HG03378 (cell line): ENCODE results near the gene DPP6.

ENCODE experiments used
- ATAC-seq: cut with Tn5 transposase; IDR thresholded peaks from one replicate; pipeline ENCODE4 v1.9.1; 2021; ENCODE audit warnings: mild to moderate bottlenecking, moderate library complexity; ENCODE audit not compliant: unreplicated experiment

The DPP6 gene

DNA sequence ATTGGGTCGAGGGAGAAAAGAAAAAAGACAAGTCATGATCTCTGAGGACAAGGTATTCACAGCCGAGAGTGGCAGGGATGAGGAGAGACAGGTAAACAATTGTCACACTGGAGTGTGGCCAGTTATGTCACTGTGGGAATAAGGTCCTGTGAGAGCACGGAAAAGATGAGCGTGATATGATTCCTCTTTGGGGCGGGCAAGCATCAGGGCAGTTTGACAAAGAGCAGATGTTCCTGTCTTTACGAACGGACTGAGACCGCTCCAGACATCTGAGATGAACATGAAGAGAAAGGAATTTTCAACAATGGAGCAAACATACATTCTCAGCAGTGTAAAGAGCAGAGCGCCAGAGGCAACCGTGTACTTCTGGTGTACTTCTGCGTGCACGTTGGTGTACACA lies 278.1 kb downstream of the DPP6 start:
- ATAC-seq, result no peak

GRCh38 chr7:154332811-154333580 lies 280.8 kb downstream of the DPP6 start:
- ATAC-seq, result no peak

GRCh38 chr7:154336295-154336694 lies 284.1 kb downstream of the DPP6 start:
- ATAC-seq, result no peak

- no peak for ATAC-seq
These were observed 286.7 kb downstream of the DPP6 start for GRCh38 chr7:154338701-154339506.

GRCh38 chr7:154342971-154343633 lies 290.9 kb downstream of the DPP6 start:
- ATAC-seq, result no peak

DNA sequence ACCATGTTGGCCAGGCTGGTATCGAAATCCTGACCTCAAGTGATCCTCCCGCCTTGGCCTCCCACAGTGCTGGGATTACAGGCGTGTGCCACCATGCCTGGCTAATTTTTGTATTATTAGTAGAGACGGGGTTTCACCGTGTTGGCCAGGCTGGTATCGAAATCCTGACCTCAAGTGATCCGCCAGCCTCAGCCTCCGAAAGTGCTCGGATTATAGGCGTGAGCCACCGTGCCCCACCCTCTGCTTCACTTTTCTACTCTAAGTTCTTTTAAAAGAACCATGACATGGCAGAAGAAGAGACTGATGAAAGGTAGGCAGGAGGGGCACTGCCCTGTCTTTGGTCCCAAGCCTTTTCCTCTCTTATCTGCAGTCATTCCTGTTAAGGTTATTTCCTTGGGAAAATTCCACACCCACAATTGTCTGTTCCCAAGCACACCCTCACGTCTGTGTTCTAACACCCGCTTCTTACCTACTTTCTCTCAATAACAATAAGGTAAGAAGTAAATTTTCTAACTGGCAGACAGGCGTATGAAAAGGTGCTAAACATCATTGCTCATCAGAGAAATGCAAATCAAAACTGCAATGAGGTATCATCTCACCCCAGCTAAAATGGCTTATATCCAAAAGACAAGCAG lies 291.7 kb downstream of the DPP6 start:
- no peak for ATAC-seq

DNA sequence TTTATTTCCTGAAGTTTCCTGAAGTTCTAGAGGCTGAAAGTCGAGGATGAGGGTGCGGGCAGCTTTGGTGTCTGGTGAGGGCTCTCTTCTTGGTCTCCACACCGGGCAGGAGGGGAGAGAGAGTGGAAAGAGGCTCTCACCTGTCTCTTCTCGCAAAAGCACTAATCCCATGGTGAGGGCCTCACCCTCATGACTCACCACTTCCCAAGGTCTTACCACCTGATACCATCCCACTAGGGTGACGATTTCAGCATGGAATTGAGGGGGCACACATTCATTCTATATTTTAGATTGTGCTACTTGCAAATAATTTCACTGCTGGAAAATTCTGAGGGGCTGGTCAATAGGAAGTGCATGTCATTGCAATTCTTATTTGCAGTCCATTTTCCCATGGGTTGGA lies 292.9 kb downstream of the DPP6 start:
- ATAC-seq, result no peak

DNA sequence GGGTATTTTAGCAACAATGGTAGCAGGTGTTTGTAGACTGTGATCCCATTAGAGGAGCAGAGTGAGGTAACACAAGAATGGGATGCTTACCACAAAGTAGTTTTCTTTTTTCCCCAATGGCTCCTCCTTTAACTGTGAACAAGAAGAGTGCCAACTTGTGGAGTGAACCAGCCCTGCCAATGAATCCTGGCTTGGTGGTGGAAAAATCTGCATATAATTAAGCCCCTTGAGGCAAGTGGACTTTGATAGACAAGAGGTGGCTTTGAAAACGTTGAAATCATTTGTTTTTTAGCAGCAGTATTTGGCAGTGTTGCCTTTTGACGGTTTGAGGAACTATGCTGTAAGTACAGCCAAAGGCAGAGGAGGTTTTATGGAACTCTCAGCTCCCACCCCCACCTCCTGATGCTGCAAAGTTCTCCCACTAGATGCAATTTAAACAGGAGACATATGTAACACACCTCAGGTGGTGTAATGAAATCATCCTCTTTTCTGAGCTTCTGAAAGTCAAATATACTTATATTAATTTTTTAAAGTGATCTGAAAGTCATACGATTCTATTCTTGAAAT lies 295.6 kb downstream of the DPP6 start:
- ATAC-seq, result no peak

DNA sequence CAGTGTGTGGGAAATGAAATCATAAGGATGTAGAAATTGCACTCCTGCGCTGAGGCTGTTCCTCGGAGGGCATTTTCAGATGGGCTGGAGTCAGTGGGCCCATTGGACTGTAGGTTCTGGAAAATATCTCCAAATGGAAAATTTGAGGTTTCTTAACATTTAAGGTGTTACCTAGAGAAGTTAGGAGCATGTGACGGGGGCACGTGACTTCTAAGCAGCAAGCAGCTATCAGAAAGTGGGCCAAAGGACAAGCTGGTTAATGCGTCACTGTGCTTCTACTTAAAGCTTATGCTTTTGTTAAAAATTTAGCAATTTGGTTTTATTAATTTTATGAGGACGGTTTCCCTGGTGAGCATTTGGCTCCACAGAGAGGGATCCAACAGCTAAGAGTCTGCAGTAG lies 298.7 kb downstream of the DPP6 start:
- no peak for ATAC-seq

GRCh38 chr7:154353355-154353767 lies 301.2 kb downstream of the DPP6 start:
- ATAC-seq, result no peak

GRCh38 chr7:154364170-154364569 lies 312.0 kb downstream of the DPP6 start:
- no peak for ATAC-seq

DNA sequence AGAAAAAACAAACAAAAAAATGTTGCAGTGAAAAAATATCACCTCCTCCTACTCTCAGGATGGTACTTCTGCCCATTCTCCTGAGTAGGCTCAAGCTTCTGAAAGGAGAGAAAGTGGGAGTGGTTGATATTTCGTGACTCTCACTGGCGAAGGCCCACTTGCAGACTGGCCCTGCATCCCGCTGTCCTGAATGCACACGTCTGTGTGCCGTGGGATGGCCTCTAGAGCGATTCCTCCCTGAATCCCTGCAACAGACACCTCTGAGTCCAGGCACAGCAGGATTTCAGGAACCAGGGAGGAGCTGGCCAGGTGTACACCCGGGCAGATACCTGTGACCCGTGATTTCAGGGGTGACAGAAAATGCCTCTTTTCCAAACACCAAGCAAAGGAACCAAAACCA lies 319.2 kb downstream of the DPP6 start:
- no peak for ATAC-seq

DNA sequence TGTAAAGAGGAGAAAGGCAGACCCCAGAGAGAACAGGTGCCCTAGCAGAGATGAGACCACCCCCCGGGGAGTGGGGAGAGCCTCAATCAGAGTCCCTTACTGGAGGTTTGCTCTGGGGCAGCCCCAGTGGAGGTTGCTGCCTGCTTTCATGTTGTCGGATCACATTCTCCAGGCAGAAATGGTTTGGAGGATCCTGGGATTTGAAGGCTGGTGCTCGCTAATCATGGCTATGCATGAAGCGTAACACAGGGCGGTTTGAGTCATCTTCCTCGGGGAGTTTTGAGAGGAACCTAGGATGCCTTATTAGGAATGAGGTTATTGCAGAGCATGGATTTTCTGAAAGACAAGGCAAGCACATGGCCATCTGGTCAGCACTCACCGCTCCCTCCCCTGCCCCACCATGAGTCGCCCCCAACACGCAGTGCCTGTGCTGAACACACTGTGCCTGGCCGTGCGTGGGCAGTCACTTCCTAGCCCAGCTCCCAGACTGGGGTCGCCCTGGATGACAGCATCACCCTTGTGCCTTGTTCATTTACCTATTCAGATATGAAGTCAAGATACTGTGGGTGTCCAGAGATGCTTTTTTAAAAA lies 319.9 kb downstream of the DPP6 start:
- no peak for ATAC-seq

GRCh38 chr7:154373956-154374355 lies 321.8 kb downstream of the DPP6 start:
- no peak for ATAC-seq

DNA sequence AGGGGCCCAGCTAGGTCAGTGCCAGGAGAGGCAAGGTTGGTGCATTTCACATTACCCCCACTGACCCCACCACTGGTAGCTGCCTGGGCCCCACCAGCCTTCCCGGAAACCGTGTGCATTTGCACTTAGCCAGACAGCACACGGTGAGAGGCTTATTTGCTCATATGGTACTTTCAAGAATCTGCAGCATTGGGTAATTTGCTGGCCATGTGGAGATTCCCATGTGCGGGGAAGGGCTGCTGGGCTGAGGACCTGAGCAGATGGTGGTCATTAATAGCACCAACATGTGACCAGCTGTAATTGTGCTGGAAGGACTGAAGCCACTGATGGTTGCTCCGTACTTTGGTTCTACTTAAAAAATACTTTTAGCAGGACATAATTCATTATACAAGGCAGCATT lies 323.8 kb downstream of the DPP6 start:
- no peak for ATAC-seq

- ATAC-seq, result no peak
These were observed 328.6 kb downstream of the DPP6 start for GRCh38 chr7:154380771-154381170.

- no peak for ATAC-seq
These were observed 330.8 kb downstream of the DPP6 start for GRCh38 chr7:154383045-154383444.

- no peak for ATAC-seq
These were observed 333.0 kb downstream of the DPP6 start for GRCh38 chr7:154385214-154385613.

GRCh38 chr7:154387252-154387651 lies 335.1 kb downstream of the DPP6 start:
- no peak for ATAC-seq

GRCh38 chr7:154388412-154388811 lies 336.2 kb downstream of the DPP6 start:
- no peak for ATAC-seq

DNA sequence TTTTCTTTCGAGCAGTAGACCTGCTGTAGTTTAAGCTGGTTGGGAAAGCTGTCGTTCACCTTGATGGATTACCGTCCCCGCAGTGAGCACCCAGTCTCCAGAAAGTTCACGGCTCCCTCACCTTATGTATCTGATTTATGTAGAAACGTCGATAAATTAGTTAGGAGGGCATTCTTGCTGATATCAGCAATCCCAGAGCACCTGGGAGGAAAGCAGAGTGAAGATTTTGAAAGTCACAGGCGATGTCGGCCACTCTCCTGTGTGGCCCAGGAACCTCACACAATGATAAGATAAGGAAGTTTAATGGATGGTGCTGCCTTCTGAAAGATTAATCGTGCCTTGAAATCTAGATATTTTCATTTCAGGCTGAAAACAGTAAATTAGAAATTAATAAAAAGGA lies 336.8 kb downstream of the DPP6 start:
- no peak for ATAC-seq
